ENCODE measurements around the gene ARHGAP42.

Gene ARHGAP42

DNA sequence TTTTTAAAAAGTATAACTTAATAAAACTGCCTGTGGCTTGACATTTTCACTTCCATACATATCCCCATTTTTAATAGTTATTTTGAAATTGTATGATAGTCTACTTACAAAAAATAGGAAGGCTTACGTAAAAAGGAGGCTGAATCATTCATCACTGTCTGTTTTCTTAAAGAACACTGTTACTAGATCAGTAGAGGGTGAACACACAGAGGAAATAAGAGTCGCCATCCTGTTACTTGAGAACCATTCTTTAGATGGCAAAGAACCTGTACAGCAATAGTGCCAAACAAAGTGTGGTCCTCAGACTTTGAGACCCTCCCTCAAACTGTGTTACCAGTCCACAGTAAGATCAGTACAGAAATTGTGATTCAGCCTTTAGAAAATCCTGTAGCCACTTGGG is 261.8 kb downstream of the ARHGAP42 start:
- Histone ChIP-seq H3K27ac (replicated peaks) (no peak overlapping the region), H3K27me3 (ENCODE audit: insufficient read depth, poor library complexity, severe bottlenecking) (no peaks in the 10 kb centered on the region), H3K4me3 (replicated peaks; ENCODE audit: insufficient read depth, low read length) (no peak overlapping the region)
- no peak for DNase-seq (ENCODE audit: low read depth in 1 of 2, low spot score in 1 of 2)
- TF ChIP-seq GABPA (IDR thresholded peaks at IDR 0.05; ENCODE audit: low read depth) = no peak

DNA sequence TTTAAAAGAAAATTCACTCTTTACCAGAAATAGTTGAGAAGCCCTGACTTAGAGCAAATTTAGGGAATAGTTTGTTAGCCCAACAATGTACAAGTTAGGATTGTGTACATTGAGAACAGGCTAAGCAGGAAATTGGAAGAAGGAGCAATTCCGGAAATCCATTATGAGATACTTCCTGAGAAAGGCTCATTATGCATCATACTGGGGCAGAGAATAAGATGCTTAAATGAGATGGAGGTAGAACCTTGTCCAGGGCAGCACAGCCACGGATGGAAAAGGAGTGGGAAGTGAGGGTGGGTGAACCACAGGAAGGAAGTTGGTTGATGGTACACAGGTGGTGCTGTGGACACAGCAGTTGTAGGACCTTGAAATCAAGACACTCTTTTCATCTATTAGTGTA is 262.4 kb downstream of the ARHGAP42 start:
- H3K4me3 ChIP-seq (replicated peaks; ENCODE audit: insufficient read depth, low read length) = no peak overlapping the region
- H3K27ac ChIP-seq (replicated peaks) = no peak overlapping the region
- TF ChIP-seq, protein P1, sequence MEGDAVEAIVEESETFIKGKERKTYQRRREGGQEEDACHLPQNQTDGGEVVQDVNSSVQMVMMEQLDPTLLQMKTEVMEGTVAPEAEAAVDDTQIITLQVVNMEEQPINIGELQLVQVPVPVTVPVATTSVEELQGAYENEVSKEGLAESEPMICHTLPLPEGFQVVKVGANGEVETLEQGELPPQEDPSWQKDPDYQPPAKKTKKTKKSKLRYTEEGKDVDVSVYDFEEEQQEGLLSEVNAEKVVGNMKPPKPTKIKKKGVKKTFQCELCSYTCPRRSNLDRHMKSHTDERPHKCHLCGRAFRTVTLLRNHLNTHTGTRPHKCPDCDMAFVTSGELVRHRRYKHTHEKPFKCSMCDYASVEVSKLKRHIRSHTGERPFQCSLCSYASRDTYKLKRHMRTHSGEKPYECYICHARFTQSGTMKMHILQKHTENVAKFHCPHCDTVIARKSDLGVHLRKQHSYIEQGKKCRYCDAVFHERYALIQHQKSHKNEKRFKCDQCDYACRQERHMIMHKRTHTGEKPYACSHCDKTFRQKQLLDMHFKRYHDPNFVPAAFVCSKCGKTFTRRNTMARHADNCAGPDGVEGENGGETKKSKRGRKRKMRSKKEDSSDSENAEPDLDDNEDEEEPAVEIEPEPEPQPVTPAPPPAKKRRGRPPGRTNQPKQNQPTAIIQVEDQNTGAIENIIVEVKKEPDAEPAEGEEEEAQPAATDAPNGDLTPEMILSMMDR (IDR thresholded peaks at IDR 0.05; ENCODE audit: insufficient read depth, low read length) = no peak
- no peak for TF ChIP-seq REST (IDR thresholded peaks at IDR 0.05; ENCODE audit: insufficient replicate concordance, low read depth)
- no peak for TF ChIP-seq POLR2AphosphoS5 (IDR thresholded peaks at IDR 0.05; ENCODE audit: low read depth)
- no peak for TF ChIP-seq SPI1 (IDR thresholded peaks at IDR 0.05; ENCODE audit: borderline replicate concordance, low read depth)
- no peak for TF ChIP-seq GABPA (IDR thresholded peaks at IDR 0.05; ENCODE audit: low read depth)
- DNase-seq (ENCODE audit: low read depth in 1 of 2, low spot score in 1 of 2) = no peak
- H3K27me3 ChIP-seq (ENCODE audit: insufficient read depth, poor library complexity, severe bottlenecking) = no peaks in the 10 kb centered on the region

DNA sequence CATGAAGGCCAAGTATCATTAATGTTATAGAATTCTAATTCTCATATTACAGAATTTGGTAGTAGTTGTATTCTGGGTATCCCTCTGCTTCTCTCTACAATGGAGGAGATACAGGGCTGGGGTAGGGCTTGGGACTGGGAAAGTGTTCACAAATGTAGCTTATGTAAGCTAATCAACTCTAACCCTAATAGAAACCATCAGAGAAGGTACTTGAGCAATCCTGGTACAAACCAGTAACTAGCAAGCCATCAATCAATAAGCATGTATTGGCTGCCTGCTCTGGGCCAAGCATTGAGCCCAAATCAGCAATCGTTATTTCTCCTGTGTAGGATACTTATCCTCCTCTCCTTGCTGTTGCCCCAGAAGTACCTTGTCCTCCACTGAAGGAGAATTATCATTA is 268.2 kb downstream of the ARHGAP42 start:
- no peak overlapping the region for H3K4me3 ChIP-seq (replicated peaks; ENCODE audit: insufficient read depth, low read length)
- no peaks in the 10 kb centered on the region for H3K27me3 ChIP-seq (ENCODE audit: insufficient read depth, poor library complexity, severe bottlenecking)
- H3K27ac ChIP-seq (replicated peaks) = no peak overlapping the region
- TF ChIP-seq, protein P1 (IDR thresholded peaks at IDR 0.05; ENCODE audit: insufficient read depth, low read length) = no peak
- no peak for TF ChIP-seq SPI1 (IDR thresholded peaks at IDR 0.05; ENCODE audit: borderline replicate concordance, low read depth)
- no peak for DNase-seq (ENCODE audit: low read depth in 1 of 2, low spot score in 1 of 2)

DNA sequence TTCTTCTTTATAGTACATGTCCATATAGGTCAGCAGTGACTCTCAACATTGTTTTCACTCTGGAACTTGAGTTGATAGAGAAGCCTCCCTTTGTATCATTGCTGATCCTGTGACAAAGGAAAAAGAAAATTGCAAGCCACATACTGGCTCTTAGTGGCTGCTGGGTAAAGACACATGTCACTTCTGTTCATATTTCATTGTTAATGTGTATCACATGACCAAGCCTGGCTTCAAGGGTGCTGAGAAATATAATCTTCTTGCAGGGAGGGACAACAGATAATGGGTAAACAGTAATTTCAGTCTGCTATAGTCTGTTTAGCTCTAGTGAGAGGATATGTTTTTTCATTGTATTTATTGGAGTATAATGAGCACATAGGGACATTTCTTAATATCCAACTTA is 269.3 kb downstream of the ARHGAP42 start:
- TF ChIP-seq SPI1 (IDR thresholded peaks at IDR 0.05; ENCODE audit: borderline replicate concordance, low read depth) (no peak), REST (IDR thresholded peaks at IDR 0.05; ENCODE audit: insufficient replicate concordance, low read depth) (no peak), POLR2AphosphoS5 (IDR thresholded peaks at IDR 0.05; ENCODE audit: low read depth) (no peak), GABPA (IDR thresholded peaks at IDR 0.05; ENCODE audit: low read depth) (no peak)
- TF ChIP-seq, protein P1 (IDR thresholded peaks at IDR 0.05; ENCODE audit: insufficient read depth, low read length) = no peak
- Histone ChIP-seq H3K4me3 (replicated peaks; ENCODE audit: insufficient read depth, low read length) (no peak overlapping the region), H3K27me3 (ENCODE audit: insufficient read depth, poor library complexity, severe bottlenecking) (no peaks in the 10 kb centered on the region), H3K27ac (replicated peaks) (no peak overlapping the region)
- DNase-seq (ENCODE audit: low read depth in 1 of 2, low spot score in 1 of 2) = no peak

Measured in HL-60 (cell line).